Brain microvascular endothelial cell (primary cell): ENCODE data around the gene ZNF547.

ENCODE experiments used
- DNase-seq: peaks from one replicate; pipeline ENCODE4 v3.0.0-alpha.2; 2020
- H3K27ac ChIP-seq: fragments of 250-450 bp; sonication (Bioruptor Pico); 2 replicates; pipeline ENCODE4 v1.5.1; 2020; ENCODE audit warnings: mild to moderate bottlenecking, moderate library complexity
- H3K27me3 ChIP-seq: fragments of 250-450 bp; sonication (Bioruptor Pico); replicated peaks from 2 replicates; pipeline ENCODE4 v1.5.1; 2020; ENCODE audit warnings: mild to moderate bottlenecking
- H3K36me3 ChIP-seq: fragments of 250-450 bp; sonication (Bioruptor Pico); replicated peaks from 2 replicates; pipeline ENCODE4 v1.5.1; 2020; ENCODE audit warnings: mild to moderate bottlenecking
- H3K4me3 ChIP-seq: 2 replicates; pipeline ENCODE4 v1.5.1; 2011; ENCODE audit warnings: low read depth, mild to moderate bottlenecking, control low read depth, low read length, moderate library complexity
- CTCF ChIP-seq: IDR thresholded peaks from 2 replicates; pipeline ENCODE4 v1.5.1; 2011; ENCODE audit warnings: low read depth, mild to moderate bottlenecking, moderate library complexity, low read length, control low read depth, inconsistent platforms; ENCODE audit errors: missing control alignments
- in situ Hi-C: cut with HindIII; loops from 2 replicates; pipeline ENCODE4 v1.10.0; 2017; ENCODE audit warnings: low sequenced_read_pairs, low pct_ligation_motif_present

ZNF547 gene

GRCh38 chr19:57389730-57390598 is 26.6 kb downstream of the ZNF547 start, which contains the start of gene ZNF548:
Gene ZNF548, plus strand, starts transcription at chr19:57389854. Its CDS starts 246 bp downstream, at chr19:57390100.
- in situ Hi-C loops: no loop called here
- H3K27me3 ChIP-seq: no peaks in the 10 kb centered on the region
- H3K27ac ChIP-seq: peak within 1 kb of the TSS; percentile 92
- DNase-seq: peak; percentile 99
- peak; percentile 42 for TF ChIP-seq CTCF
- H3K4me3 ChIP-seq: peak within 1 kb of the TSS; percentile 91
- H3K36me3 ChIP-seq: peaks cover 7% of the 10 kb centered on the region

- in situ Hi-C loops: no loop called here
- DNase-seq: no peak
- H3K4me3 ChIP-seq: no peak overlapping the region
- TF ChIP-seq CTCF: no peak
- no peaks in the 10 kb centered on the region for H3K27me3 ChIP-seq
- no peak overlapping the region for H3K27ac ChIP-seq
- peaks cover 44% of the 10 kb centered on the region for H3K36me3 ChIP-seq
Measured at GRCh38 chr19:57395710-57396109, 32.4 kb downstream of the ZNF547 start.

- no peak overlapping the region for H3K4me3 ChIP-seq
- in situ Hi-C loops: no loop called here
- peaks cover 43% of the 10 kb centered on the region for H3K36me3 ChIP-seq
- no peaks in the 10 kb centered on the region for H3K27me3 ChIP-seq
- DNase-seq: no peak
- TF ChIP-seq CTCF: no peak
- no peak overlapping the region for H3K27ac ChIP-seq
Measured at GRCh38 chr19:57398868-57399267, 35.5 kb downstream of the ZNF547 start.

- H3K27me3 ChIP-seq: no peaks in the 10 kb centered on the region
- H3K36me3 ChIP-seq: peaks cover 8% of the 10 kb centered on the region
- TF ChIP-seq CTCF: no peak
- no peak for DNase-seq
- no peak overlapping the region for H3K4me3 ChIP-seq
- in situ Hi-C loops: no loop called here
- no peak overlapping the region for H3K27ac ChIP-seq
Measured at GRCh38 chr19:57403737-57404563, 40.6 kb downstream of the ZNF547 start.

- Histone ChIP-seq H3K27me3 (no peaks in the 10 kb centered on the region), H3K36me3 (no peaks in the 10 kb centered on the region), H3K4me3 (no peak overlapping the region), H3K27ac (no peak overlapping the region)
- peak; percentile 39 for DNase-seq
- peak; percentile 85 for TF ChIP-seq CTCF
- in situ Hi-C loops: no loop called here
Measured at GRCh38 chr19:57406516-57407123, 43.3 kb downstream of the ZNF547 start.
